Brain microvascular endothelial cell (primary cell): ENCODE results near the gene RAB6A.
"Not testable (repeated sequence)": the region's sequence is repeated elsewhere in the genome, so short reads cannot be mapped to it uniquely, and the experiment has no call there.

Source experiments
- DNase-seq: peaks from one replicate; pipeline ENCODE4 v3.0.0-alpha.2; 2020
- H3K27ac ChIP-seq: fragments of 250-450 bp; sonication (Bioruptor Pico); 2 replicates; pipeline ENCODE4 v1.5.1; 2020; ENCODE audit warnings: mild to moderate bottlenecking, moderate library complexity
- H3K27me3 ChIP-seq: fragments of 250-450 bp; sonication (Bioruptor Pico); replicated peaks from 2 replicates; pipeline ENCODE4 v1.5.1; 2020; ENCODE audit warnings: mild to moderate bottlenecking
- H3K36me3 ChIP-seq: fragments of 250-450 bp; sonication (Bioruptor Pico); replicated peaks from 2 replicates; pipeline ENCODE4 v1.5.1; 2020; ENCODE audit warnings: mild to moderate bottlenecking
- H3K4me3 ChIP-seq: 2 replicates; pipeline ENCODE4 v1.5.1; 2011; ENCODE audit warnings: low read depth, mild to moderate bottlenecking, control low read depth, low read length, moderate library complexity
- CTCF ChIP-seq: IDR thresholded peaks from 2 replicates; pipeline ENCODE4 v1.5.1; 2011; ENCODE audit warnings: low read depth, mild to moderate bottlenecking, moderate library complexity, low read length, control low read depth, inconsistent platforms; ENCODE audit errors: missing control alignments
- in situ Hi-C: cut with HindIII; loops from 2 replicates; pipeline ENCODE4 v1.10.0; 2017; ENCODE audit warnings: low sequenced_read_pairs, low pct_ligation_motif_present

The RAB6A gene

GRCh38 chr11:73715541-73715940, 45.3 kb downstream of the RAB6A start:
- no peak for DNase-seq
- in situ Hi-C loops: no loop called here
- Histone ChIP-seq H3K27me3 (no peaks in the 10 kb centered on the region), H3K4me3 (no peak overlapping the region), H3K27ac (no peak overlapping the region), H3K36me3 (peaks cover 29% of the 10 kb centered on the region)
- no peak for TF ChIP-seq CTCF

DNA sequence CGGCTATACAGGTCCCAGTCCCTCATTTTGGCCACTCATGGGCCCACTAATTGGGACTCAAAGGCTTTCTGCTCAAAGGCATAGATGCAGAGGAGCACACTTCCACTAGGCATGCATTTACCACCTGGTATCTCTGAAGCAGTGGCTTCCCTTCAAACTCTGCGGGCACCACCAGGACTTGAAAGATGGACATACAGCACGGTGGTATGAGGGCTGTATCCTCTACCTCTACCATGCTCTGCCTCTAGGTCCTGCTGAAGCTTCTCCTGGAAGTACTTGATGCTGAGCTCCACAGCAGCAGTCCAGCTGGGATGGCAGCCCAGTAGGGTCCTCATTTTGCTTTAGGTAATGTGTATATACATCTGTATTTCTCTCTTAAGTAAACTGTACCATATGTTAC, 49.9 kb downstream of the RAB6A start:
- no peak for DNase-seq

DNA sequence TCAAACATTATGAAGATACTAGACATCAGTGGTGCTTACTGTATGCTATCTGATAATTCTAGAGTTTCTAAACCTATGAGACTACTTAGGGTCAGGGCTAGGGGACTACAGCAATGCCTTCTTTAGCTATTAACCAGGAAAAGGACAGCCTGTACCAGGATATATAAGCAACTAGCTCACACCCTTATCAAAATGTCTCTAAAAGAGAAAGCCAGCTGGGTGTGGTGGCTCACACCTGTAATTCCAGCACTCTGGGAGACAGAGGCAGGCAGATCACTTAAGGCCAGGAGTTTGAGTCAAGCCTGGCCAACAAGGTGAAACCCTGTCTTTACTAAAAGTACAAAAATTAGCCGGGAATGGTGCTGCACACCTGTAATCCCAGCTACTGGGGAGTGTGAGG, 55.8 kb downstream of the RAB6A start:
- Histone ChIP-seq H3K27ac (no peak overlapping the region), H3K4me3 (no peak overlapping the region), H3K36me3 (peaks cover 18% of the 10 kb centered on the region), H3K27me3 (no peaks in the 10 kb centered on the region)
- no peak for TF ChIP-seq CTCF
- in situ Hi-C loops: no loop called here
- no peak for DNase-seq

More for the DNA sequence above, 49.9 kb downstream of the RAB6A start:
- in situ Hi-C loops: no loop called here
- no peak overlapping the region for H3K4me3 ChIP-seq
- no peaks in the 10 kb centered on the region for H3K27me3 ChIP-seq
- peaks cover 18% of the 10 kb centered on the region for H3K36me3 ChIP-seq
- no peak for TF ChIP-seq CTCF
- no peak overlapping the region for H3K27ac ChIP-seq

DNA sequence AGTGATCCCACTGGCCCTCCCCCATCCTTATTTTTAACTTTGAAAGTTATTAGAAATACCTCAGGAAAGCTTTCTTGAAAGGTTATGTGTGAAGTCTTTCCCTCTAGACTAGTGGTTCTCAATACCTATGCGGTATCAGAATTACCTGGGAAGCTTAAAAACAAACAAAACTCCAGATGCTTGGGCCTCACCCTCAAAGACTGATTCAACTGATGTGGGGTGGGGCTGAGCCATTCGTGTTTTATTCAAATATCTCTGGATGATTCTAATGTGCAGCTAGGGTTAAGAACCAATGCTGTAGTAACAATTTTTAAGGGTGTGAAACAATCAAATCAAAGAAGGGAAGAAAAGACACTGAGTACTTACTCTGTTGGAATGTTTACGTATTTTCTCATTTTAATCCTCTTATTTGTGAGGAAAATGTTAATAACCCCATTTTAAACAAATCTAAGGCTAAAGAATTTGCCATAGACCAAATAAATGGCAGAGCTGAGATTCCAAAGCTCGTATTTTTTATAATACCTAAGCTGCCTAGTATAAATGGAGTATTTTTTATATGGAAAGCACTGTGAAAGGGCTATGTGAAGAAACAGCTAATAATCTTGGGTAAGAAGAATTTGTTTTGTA, 66.9 kb downstream of the RAB6A start:
- no peak overlapping the region for H3K4me3 ChIP-seq
- peaks cover 8% of the 10 kb centered on the region for H3K36me3 ChIP-seq
- in situ Hi-C loops: no loop called here
- no peak for DNase-seq
- H3K27me3 ChIP-seq: no peaks in the 10 kb centered on the region
- TF ChIP-seq CTCF: no peak
- H3K27ac ChIP-seq: no peak overlapping the region

- no peaks in the 10 kb centered on the region for H3K27me3 ChIP-seq
- no peak for DNase-seq
- peaks cover 25% of the 10 kb centered on the region for H3K36me3 ChIP-seq
- H3K27ac ChIP-seq: no peak overlapping the region
- no peak for TF ChIP-seq CTCF
- H3K4me3 ChIP-seq: no peak overlapping the region
- in situ Hi-C loops: no loop called here
Measured at GRCh38 chr11:73680687-73681086, 80.2 kb downstream of the RAB6A start.

DNA sequence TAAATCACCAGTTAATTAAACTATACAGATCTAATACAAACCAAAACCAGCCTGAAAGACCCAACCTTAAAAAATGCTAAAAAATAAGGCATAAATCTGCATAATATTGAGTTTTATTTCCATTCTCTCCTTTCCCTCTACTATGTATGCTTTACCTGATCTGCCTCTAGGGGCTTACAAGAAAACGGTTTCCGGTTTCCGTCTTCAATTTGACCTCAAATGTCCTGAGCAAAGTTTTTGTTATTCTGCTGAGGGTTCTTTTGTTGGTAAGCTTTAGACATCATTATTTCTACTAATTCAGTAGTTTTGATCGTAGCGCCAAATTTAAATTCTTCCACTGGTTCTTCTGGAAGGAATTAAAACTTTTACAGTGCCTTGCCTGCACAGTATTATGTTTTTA, 84.3 kb downstream of the RAB6A start:
- H3K36me3 ChIP-seq: peaks cover 23% of the 10 kb centered on the region
- H3K4me3 ChIP-seq, in situ Hi-C loops, H3K27me3 ChIP-seq, DNase-seq, H3K27ac ChIP-seq: not testable (repeated sequence)
